ENCODE results near the gene FAM171A2. TPM values are rescaled to one million over a fixed set of nuclear protein-coding genes. Genes with fewer than 3 reads are reported as not detected.

Gene FAM171A2
- total RNA-seq, 1 experiment from 2014 or later, result 27.5 TPM

- Histone ChIP-seq H2BK12ac (ENCODE audit: insufficient read length, low read depth, low read length) (no peak overlapping the region), H3K4me2 (ENCODE audit: insufficient read depth, insufficient read length, low read length) (no peak overlapping the region), H4K8ac (replicated peaks; ENCODE audit: insufficient read length, low read depth, low read length) (no peak overlapping the region), H2BK5ac (ENCODE audit: insufficient read length, low read length) (no peak overlapping the region), H2BK120ac (ENCODE audit: low read depth, low read length, poor library complexity, severe bottlenecking) (no peak overlapping the region), H3K79me1 (ENCODE audit: insufficient read depth, low read depth, low read length, poor library complexity, severe bottlenecking) (no peaks in the 10 kb centered on the region), H3K18ac (ENCODE audit: insufficient read length, low read depth, low read length) (no peak overlapping the region), H3K9ac (ENCODE audit: extremely low read depth, insufficient read length, low read length) (no peak overlapping the region), H2BK20ac (ENCODE audit: low read depth, low read length, poor library complexity, severe bottlenecking) (no peak overlapping the region), H4K91ac (ENCODE audit: insufficient read length, low read depth, low read length) (no peak overlapping the region), H3K27ac (ENCODE audit: insufficient read length, low read depth, low read length) (no peak overlapping the region), H2AK5ac (ENCODE audit: insufficient read length, low read length) (no peak overlapping the region), H3T11ph (ENCODE audit: low read length) (no peak overlapping the region), H4K5ac (ENCODE audit: insufficient read length, low read depth, low read length) (no peak overlapping the region), H2AFZ (ENCODE audit: low read length) (no peak overlapping the region), H4K20me1 (ENCODE audit: control insufficient read depth, insufficient read depth, insufficient read length) (no peaks in the 10 kb centered on the region), H3K9me3 (ENCODE audit: control insufficient read depth, low read depth, low read length) (no peaks in the 10 kb centered on the region), H3K14ac (ENCODE audit: insufficient read depth, low read length) (no peak overlapping the region), H3K4ac (ENCODE audit: low read depth, low read length) (no peak overlapping the region), H3K23ac (ENCODE audit: insufficient read length, low read depth, low read length) (no peak overlapping the region), H3K23me2 (ENCODE audit: insufficient read length, low read depth, low read length, poor library complexity, severe bottlenecking) (peaks cover 13% of the 10 kb centered on the region), H3K4me1 (ENCODE audit: insufficient read depth, low read length) (no peaks in the 10 kb centered on the region), H2BK15ac (ENCODE audit: low read depth, low read length) (no peak overlapping the region), H3K27me3 (ENCODE audit: insufficient read depth, low read length) (no peaks in the 10 kb centered on the region), H3K79me2 (ENCODE audit: insufficient read depth, low read length) (peaks cover 4% of the 10 kb centered on the region; the same call in 1 of the 2 replicates), H3K56ac (ENCODE audit: insufficient read length, low read depth, low read length) (no peak overlapping the region)
- Mint-ChIP-seq H3K27ac (no peak overlapping the region), H3K9me3 (no peaks in the 10 kb centered on the region), H3K27me3 (ENCODE audit: low read depth) (peaks cover 19% of the 10 kb centered on the region), H3K4me1 (peaks cover 8 to 22% of the 10 kb centered on the region in 2 experiments), H3K4me3 (peak overlapping the region in 1 of 2 experiments; percentile 20; a peak in 1 of 5 replicates), H3K36me3 (ENCODE audit: insufficient read depth in 1 of 3, low read depth in 3 of 3) (peaks cover 0 to 8% (median 3%) of the 10 kb centered on the region in 3 experiments; a peak in 2 of 7 replicates)
- TF ChIP-seq CTCF (conservative IDR thresholded peaks at IDR 0.05), result no peak
- no peak for DNase-seq
- WGBS (ENCODE audit: extremely low coverage, insufficient read length, low lambda C conversion rate), result no CpG with 5 or more reads among the region's 7 CpGs
Measured at GRCh38 chr17:44327715-44328449, 35.8 kb downstream of the FAM171A2 start.

Measured in H9 (cell line).